ENCODE results near the gene MICAL1.

MICAL1 gene

DNA sequence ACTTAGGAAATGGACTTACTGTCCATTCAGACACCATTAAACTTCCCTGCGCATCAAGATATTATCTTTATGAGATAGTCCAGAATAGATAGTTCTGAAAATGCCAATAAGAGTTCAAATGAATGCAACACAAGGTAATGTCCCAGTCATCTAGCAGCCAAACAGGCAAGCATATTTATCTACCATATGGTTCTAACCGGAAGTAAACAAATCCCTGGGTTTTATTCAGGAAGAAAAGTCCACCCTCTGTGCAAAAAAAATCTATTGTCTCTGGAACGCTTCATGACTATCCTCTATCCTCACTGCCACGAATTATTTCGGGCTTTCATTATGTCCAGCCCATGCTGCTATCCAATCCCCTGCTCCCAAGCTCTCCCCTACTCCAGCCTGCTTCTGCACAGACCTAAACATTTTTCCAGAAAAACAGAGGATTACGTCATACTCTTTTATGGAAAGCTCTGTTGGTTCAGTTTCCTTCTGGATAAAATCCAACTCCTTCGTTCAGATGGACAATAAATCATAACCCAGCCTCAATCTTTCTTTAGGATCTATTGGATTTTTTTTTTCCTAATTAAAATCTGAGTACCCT is 26.6 kb downstream of the MICAL1 start:
- no peak for TF ChIP-seq CEBPB (IDR thresholded peaks at IDR 0.05)
- no peak for TF ChIP-seq TCF12 (IDR thresholded peaks at IDR 0.05; ENCODE audit: low read depth)
- TF ChIP-seq NFIC (IDR thresholded peaks at IDR 0.05) = no peak
- TF ChIP-seq, protein P1, sequence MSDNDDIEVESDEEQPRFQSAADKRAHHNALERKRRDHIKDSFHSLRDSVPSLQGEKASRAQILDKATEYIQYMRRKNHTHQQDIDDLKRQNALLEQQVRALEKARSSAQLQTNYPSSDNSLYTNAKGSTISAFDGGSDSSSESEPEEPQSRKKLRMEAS (IDR thresholded peaks at IDR 0.05) = no peak
- TF ChIP-seq EP300 (IDR thresholded peaks at IDR 0.05; ENCODE audit: borderline replicate concordance) = no peak
- TF ChIP-seq RAD21 (IDR thresholded peaks at IDR 0.05; ENCODE audit: low read depth) = no peak

DNA sequence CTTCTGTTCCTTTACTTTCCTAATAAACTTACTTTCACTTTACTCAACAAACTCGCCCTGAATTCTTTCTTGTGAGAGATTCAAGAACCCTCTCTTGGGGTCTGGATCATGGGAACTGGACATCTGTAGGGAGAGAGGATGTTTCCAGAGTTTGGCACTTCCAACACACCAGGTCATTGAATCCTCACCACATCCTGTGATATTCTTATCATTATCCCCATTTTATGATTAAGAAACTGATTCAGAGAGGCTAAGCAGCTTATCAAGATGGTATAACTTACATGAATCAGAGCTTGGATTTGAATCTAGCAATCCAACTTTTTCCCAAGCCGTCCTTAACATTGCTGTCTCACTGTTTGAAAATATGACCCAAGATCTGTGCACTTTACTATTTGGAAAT is 30.6 kb downstream of the MICAL1 start:
- TF ChIP-seq TEAD4 (IDR thresholded peaks at IDR 0.05) (no peak), FOXM1 (IDR thresholded peaks at IDR 0.05; ENCODE audit: borderline replicate concordance, low read depth) (no peak), TCF12 (IDR thresholded peaks at IDR 0.05; ENCODE audit: low read depth) (no peak), EP300 (IDR thresholded peaks at IDR 0.05; ENCODE audit: borderline replicate concordance) (no peak), EGR1 (IDR thresholded peaks at IDR 0.05) (no peak), CREB1 (IDR thresholded peaks at IDR 0.05; ENCODE audit: low read depth) (no peak), TAF1 (IDR thresholded peaks at IDR 0.05; ENCODE audit: low read depth) (no peak), NFIC (IDR thresholded peaks at IDR 0.05) (no peak), REST (IDR thresholded peaks at IDR 0.05; ENCODE audit: low read depth) (no peak), YY1 (IDR thresholded peaks at IDR 0.05; ENCODE audit: low read depth) (no peak), RAD21 (IDR thresholded peaks at IDR 0.05; ENCODE audit: low read depth) (no peak), CEBPB (IDR thresholded peaks at IDR 0.05) (no peak), USF1 (IDR thresholded peaks at IDR 0.05) (no peak), ZBTB7A (IDR thresholded peaks at IDR 0.05; ENCODE audit: low read depth) (no peak)
- TF ChIP-seq, protein P1 (IDR thresholded peaks at IDR 0.05) = no peak

- no peak for TF ChIP-seq EP300 (IDR thresholded peaks at IDR 0.05; ENCODE audit: borderline replicate concordance)
- TF ChIP-seq CREB1 (IDR thresholded peaks at IDR 0.05; ENCODE audit: low read depth) = no peak
- no peak for TF ChIP-seq REST (IDR thresholded peaks at IDR 0.05; ENCODE audit: low read depth)
- TF ChIP-seq FOXM1 (IDR thresholded peaks at IDR 0.05; ENCODE audit: borderline replicate concordance, low read depth) = no peak
- TF ChIP-seq RAD21 (IDR thresholded peaks at IDR 0.05; ENCODE audit: low read depth) = no peak
These were observed 34.4 kb downstream of the MICAL1 start for GRCh38 chr6:109421184-109421583.

GRCh38 chr6:109420751-109421150 is 34.8 kb downstream of the MICAL1 start:
- TF ChIP-seq YY1 (IDR thresholded peaks at IDR 0.05; ENCODE audit: low read depth) (no peak), TAF1 (IDR thresholded peaks at IDR 0.05; ENCODE audit: low read depth) (no peak), REST (IDR thresholded peaks at IDR 0.05; ENCODE audit: low read depth) (no peak), FOXM1 (IDR thresholded peaks at IDR 0.05; ENCODE audit: borderline replicate concordance, low read depth) (no peak), CREB1 (IDR thresholded peaks at IDR 0.05; ENCODE audit: low read depth) (no peak), ZBTB7A (IDR thresholded peaks at IDR 0.05; ENCODE audit: low read depth) (no peak), EGR1 (IDR thresholded peaks at IDR 0.05) (no peak), CEBPB (IDR thresholded peaks at IDR 0.05) (no peak), TEAD4 (IDR thresholded peaks at IDR 0.05) (no peak), EP300 (IDR thresholded peaks at IDR 0.05; ENCODE audit: borderline replicate concordance) (no peak), TCF12 (IDR thresholded peaks at IDR 0.05; ENCODE audit: low read depth) (no peak), NFIC (IDR thresholded peaks at IDR 0.05) (no peak), RAD21 (IDR thresholded peaks at IDR 0.05; ENCODE audit: low read depth) (no peak), USF1 (IDR thresholded peaks at IDR 0.05) (no peak)
- TF ChIP-seq, protein P1 (IDR thresholded peaks at IDR 0.05) = no peak

Measured in Ishikawa (cell line).